OCI-LY7 (cell line): ENCODE measurements around the gene VASH2. TPM values are rescaled to one million over a fixed set of nuclear protein-coding genes. Genes with fewer than 3 reads are reported as not detected.
"Not testable (repeated sequence)": the region's sequence is repeated elsewhere in the genome, so short reads cannot be mapped to it uniquely, and the experiment has no call there.

Experiments
- BruUV-seq: library from RNA; stranded (reverse); fragments of 400-500 nt; replicated peaks from 2 replicates; lab custom pipeline; 2021; lab: Mats Ljungman, UMichigan
- CTCF ChIA-PET: fragments of 300-600 bp; sonication (Branson Sonifier 250); formaldehyde crosslinking; loops from one replicate; lab custom pipeline; 2022; ENCODE audit warnings: antibody characterized with exemption; ENCODE audit not compliant: unreplicated experiment; lab: Charles Lee
- POLR2A ChIA-PET: fragments of 300-600 bp; sonication (Branson Sonifier 250); formaldehyde crosslinking; loops from one replicate; lab custom pipeline; 2022; ENCODE audit warnings: antibody characterized with exemption; lab: Charles Lee
- DNase-seq: peaks from one replicate; pipeline ENCODE4 v3.0.0-alpha.2; 2015; ENCODE audit warnings: low spot score
- H2AFZ ChIP-seq: fragments of 200-600 bp; sonication (generic), shearing (Covaris generic); 2 replicates; pipeline ENCODE4 v1.6.1; 2014; ENCODE audit warnings: mild to moderate bottlenecking, antibody characterized with exemption, low read length, moderate library complexity
- H3K27ac ChIP-seq: fragments of 200-600 bp; sonication (generic); 2 replicates; pipeline ENCODE4 v1.5.1; 2014; ENCODE audit warnings: mixed run types, low read depth, mild to moderate bottlenecking, moderate library complexity, low read length, inconsistent platforms; ENCODE audit not compliant: poor library complexity, severe bottlenecking
- H3K36me3 ChIP-seq: fragments of 200-600 bp; sonication (generic); 2 replicates; pipeline ENCODE4 v1.6.1; 2014; ENCODE audit warnings: mild to moderate bottlenecking, antibody characterized with exemption, low read length, moderate library complexity, mixed read lengths; ENCODE audit not compliant: insufficient read depth
- H3K4me1 ChIP-seq: fragments of 200-600 bp; sonication (generic); 2 replicates; pipeline ENCODE4 v1.5.1; 2014; ENCODE audit warnings: mild to moderate bottlenecking, low read length; ENCODE audit not compliant: insufficient read depth, poor library complexity, severe bottlenecking
- H3K4me2 ChIP-seq: fragments of 200-600 bp; sonication (generic); 2 replicates; pipeline ENCODE4 v1.6.1; 2014; ENCODE audit warnings: mild to moderate bottlenecking, low read length
- H3K4me3 ChIP-seq: fragments of 200-600 bp; sonication (generic); 2 replicates; pipeline ENCODE4 v1.5.1; 2014; ENCODE audit warnings: mild to moderate bottlenecking, low read depth, low read length; ENCODE audit not compliant: poor library complexity, severe bottlenecking
- H3K79me2 ChIP-seq: fragments of 200-600 bp; sonication (generic); 2 replicates; pipeline ENCODE4 v1.6.1; 2016; ENCODE audit warnings: low read depth, mild to moderate bottlenecking, low read length, moderate library complexity, mixed read lengths; ENCODE audit not compliant: insufficient read depth
- H3K9me2 ChIP-seq: fragments of 200-600 bp; sonication (generic); 2 replicates; pipeline ENCODE4 v1.6.1; 2016; ENCODE audit warnings: mild to moderate bottlenecking, low read length, mixed read lengths; ENCODE audit not compliant: insufficient read depth
- H3K9me3 ChIP-seq: fragments of 200-600 bp; sonication (generic); 2 replicates; pipeline ENCODE4 v1.6.1; 2014; ENCODE audit warnings: mild to moderate bottlenecking, mixed run types, low read length, mixed read lengths
- H4K20me1 ChIP-seq: fragments of 200-600 bp; sonication (generic); 2 replicates; pipeline ENCODE4 v1.6.1; 2014; ENCODE audit warnings: mild to moderate bottlenecking, antibody characterized with exemption, low read length, moderate library complexity, mixed read lengths; ENCODE audit not compliant: insufficient read depth
- EZH2phosphoT487 ChIP-seq: fragments of 200-600 bp; sonication (generic); IDR thresholded peaks from 2 replicates; pipeline ENCODE4 v1.6.1; 2018; ENCODE audit warnings: low read depth, borderline replicate concordance, mild to moderate bottlenecking, mixed run types, antibody characterized with exemption, low read length, moderate library complexity, mixed read lengths
- intact Hi-C: fragments of 100-400 bp; cut with micrococcal nuclease; formaldehyde crosslinking; loops from one replicate; pipeline ENCODE4 v1.10.0; 2022; ENCODE audit not compliant: unreplicated experiment
- total RNA-seq, 2 experiments: library from RNA; depleted of rRNA in 1 of 2; stranded (reverse); fragments of >200 nt in 1 of 2; shearing (Covaris generic) in 1 of 2; gene quantifications; 2 replicates each; pipeline ENCODE4 v1.2.3, GENCODE V29; 2014 to 2022
- TF ChIP-seq, protein P1 (sequence below): fragments of 200-600 bp; sonication (generic); conservative IDR thresholded peaks from 2 replicates; pipeline ENCODE4 v1.5.1; 2014; ENCODE audit warnings: mild to moderate bottlenecking, antibody characterized with exemption, low read length, moderate library complexity, mixed read lengths

Gene VASH2
- total RNA-seq, 2 experiments from 2014 or later: 7.3 to 7.4 TPM

DNA sequence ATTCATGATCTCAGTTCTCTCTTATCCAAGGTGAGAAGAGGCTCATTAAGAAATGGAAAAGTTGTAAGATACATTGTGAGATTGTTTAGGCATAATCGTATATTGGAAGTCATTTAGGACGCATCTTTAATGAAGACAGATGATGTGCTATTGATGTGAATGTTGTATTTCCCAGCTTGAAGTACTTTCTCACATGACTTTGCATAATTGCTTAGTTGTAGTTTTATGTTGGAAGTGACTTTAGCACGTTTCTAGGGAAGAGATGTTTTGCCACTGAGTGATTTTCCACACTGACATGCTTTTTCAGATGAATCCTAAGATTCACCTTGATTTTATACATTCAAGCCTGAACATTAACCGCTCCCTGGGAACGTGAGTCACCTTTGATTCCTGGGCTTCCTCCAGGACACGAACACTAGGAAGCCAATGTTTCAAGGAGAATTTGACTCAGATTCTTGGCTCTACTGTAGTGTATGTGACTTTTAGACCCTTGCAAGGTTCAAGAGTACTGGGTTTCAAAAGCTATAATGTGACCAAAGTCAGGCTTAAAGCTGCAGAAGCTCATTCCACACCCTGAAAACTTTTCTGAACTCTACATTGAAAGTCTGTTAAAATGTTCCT lies 37.5 kb downstream of the VASH2 start:
- BruUV-seq: no TSS peak
- intact Hi-C loops: no loop called here
- H3K4me2 ChIP-seq: no peak overlapping the region
- no peak overlapping the region for H3K27ac ChIP-seq
- H3K4me1 ChIP-seq: no peaks in the 10 kb centered on the region
- H3K79me2 ChIP-seq: no peaks in the 10 kb centered on the region
- no peaks in the 10 kb centered on the region for H3K9me2 ChIP-seq
- no peaks in the 10 kb centered on the region for H3K9me3 ChIP-seq
- no peak for DNase-seq
- CTCF ChIA-PET: no interaction called here
- TF ChIP-seq EZH2phosphoT487: no peak
- TF ChIP-seq, protein P1, sequence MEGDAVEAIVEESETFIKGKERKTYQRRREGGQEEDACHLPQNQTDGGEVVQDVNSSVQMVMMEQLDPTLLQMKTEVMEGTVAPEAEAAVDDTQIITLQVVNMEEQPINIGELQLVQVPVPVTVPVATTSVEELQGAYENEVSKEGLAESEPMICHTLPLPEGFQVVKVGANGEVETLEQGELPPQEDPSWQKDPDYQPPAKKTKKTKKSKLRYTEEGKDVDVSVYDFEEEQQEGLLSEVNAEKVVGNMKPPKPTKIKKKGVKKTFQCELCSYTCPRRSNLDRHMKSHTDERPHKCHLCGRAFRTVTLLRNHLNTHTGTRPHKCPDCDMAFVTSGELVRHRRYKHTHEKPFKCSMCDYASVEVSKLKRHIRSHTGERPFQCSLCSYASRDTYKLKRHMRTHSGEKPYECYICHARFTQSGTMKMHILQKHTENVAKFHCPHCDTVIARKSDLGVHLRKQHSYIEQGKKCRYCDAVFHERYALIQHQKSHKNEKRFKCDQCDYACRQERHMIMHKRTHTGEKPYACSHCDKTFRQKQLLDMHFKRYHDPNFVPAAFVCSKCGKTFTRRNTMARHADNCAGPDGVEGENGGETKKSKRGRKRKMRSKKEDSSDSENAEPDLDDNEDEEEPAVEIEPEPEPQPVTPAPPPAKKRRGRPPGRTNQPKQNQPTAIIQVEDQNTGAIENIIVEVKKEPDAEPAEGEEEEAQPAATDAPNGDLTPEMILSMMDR: no peak
- POLR2A ChIA-PET: interaction anchor here (0.6 kb wide), 3 partner anchors 16 to 144 kb away, joined by 3 to 4 read pairs (median 4); no protein-coding TSS in a partner anchor
- H4K20me1 ChIP-seq: no peaks in the 10 kb centered on the region
- H2AFZ ChIP-seq: no peak overlapping the region
- H3K36me3 ChIP-seq: peaks cover 20% of the 10 kb centered on the region; the same call in 1 of the 2 replicates
- H3K4me3 ChIP-seq: no peak overlapping the region

DNA sequence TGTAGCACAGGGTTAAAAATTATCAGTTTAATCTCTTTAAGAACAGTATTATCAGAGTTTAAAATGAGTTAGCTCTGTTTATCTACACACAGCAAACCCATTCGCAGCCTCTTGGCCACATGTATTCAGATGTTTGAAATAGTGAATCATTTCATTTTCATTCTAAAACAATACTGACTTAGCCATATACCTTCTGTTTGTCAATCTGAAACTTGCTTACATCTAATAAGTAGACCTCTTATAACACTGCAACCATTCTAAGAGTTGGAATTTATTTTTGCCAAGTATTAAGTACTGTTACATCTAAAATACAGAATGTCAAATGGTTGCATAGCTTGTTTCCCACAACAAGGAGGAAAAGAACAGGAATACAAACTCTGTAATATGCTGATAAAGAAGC lies 39.9 kb downstream of the VASH2 start:
- BruUV-seq: no TSS peak

DNA sequence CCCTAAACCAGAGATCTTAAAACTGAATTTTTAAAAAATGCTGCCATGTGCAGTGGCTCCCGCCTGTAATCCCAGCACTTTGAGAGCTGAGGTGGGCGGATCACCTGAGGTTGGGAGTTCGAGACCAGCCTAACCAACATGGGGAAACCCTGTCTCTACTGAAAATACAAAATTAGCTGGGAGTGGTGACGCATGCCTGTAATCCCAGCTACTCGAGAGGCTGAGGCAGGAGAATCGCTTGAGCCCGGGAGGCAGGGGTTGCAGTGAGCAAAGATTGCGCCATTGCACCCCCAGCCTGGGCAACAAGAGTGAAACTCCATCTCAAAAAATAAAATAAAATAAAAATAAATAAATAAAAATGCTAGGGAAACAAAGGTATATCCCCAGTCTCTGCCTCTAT lies 43.6 kb downstream of the VASH2 start:
- POLR2A ChIA-PET: interaction anchor here (1.1 to 2.1 kb wide), 2 partner anchors 9 to 200 kb away, joined by 5 to 7 read pairs; no protein-coding TSS in a partner anchor
- H3K9me3 ChIP-seq, BruUV-seq, CTCF ChIA-PET, H3K9me2 ChIP-seq, H2AFZ ChIP-seq, H3K27ac ChIP-seq, H3K79me2 ChIP-seq, H3K4me1 ChIP-seq, H3K4me3 ChIP-seq, H4K20me1 ChIP-seq, H3K4me2 ChIP-seq, DNase-seq: not testable (repeated sequence)
- intact Hi-C loops: loop anchor here (2.0 kb wide), 1 partner anchor 517 kb away; no protein-coding TSS in a partner anchor
- H3K36me3 ChIP-seq: peaks cover 58% of the 10 kb centered on the region

More for the DNA sequence above, 39.9 kb downstream of the VASH2 start:
- Histone ChIP-seq H3K79me2 (no peaks in the 10 kb centered on the region), H2AFZ (no peak overlapping the region), H3K4me3 (no peak overlapping the region), H3K4me1 (no peaks in the 10 kb centered on the region), H3K36me3 (peaks cover 39% of the 10 kb centered on the region), H3K9me3 (no peaks in the 10 kb centered on the region), H3K9me2 (no peaks in the 10 kb centered on the region), H4K20me1 (no peaks in the 10 kb centered on the region), H3K27ac (no peak overlapping the region), H3K4me2 (no peak overlapping the region)
- TF ChIP-seq, protein P1: no peak
- TF ChIP-seq EZH2phosphoT487: no peak
- intact Hi-C loops: no loop called here
- DNase-seq: no peak
- ChIA-PET CTCF (no interaction called here), POLR2A (interaction anchor here (0.9 to 1.8 kb wide), 2 partner anchors 12 to 32 kb away, joined by 3 to 6 read pairs; no protein-coding TSS in a partner anchor)
